HG02678 (cell line): Measurements from ENCODE around the gene CCDC174.
"Not testable (repeated sequence)": the region's sequence is repeated elsewhere in the genome, so short reads cannot be mapped to it uniquely, and the experiment has no call there.

Experiments
- ATAC-seq: cut with Tn5 transposase; IDR thresholded peaks from one replicate; pipeline ENCODE4 v1.9.1; 2021; ENCODE audit warnings: mild to moderate bottlenecking, moderate library complexity; ENCODE audit not compliant: unreplicated experiment

CCDC174 gene

GRCh38 chr3:14651440-14652251 lies at the start of gene CCDC174:
Gene CCDC174, plus strand, starts transcription at chr3:14651762. Its CDS starts 75 bp downstream, at chr3:14651837.
- ATAC-seq: peak; percentile 99

DNA sequence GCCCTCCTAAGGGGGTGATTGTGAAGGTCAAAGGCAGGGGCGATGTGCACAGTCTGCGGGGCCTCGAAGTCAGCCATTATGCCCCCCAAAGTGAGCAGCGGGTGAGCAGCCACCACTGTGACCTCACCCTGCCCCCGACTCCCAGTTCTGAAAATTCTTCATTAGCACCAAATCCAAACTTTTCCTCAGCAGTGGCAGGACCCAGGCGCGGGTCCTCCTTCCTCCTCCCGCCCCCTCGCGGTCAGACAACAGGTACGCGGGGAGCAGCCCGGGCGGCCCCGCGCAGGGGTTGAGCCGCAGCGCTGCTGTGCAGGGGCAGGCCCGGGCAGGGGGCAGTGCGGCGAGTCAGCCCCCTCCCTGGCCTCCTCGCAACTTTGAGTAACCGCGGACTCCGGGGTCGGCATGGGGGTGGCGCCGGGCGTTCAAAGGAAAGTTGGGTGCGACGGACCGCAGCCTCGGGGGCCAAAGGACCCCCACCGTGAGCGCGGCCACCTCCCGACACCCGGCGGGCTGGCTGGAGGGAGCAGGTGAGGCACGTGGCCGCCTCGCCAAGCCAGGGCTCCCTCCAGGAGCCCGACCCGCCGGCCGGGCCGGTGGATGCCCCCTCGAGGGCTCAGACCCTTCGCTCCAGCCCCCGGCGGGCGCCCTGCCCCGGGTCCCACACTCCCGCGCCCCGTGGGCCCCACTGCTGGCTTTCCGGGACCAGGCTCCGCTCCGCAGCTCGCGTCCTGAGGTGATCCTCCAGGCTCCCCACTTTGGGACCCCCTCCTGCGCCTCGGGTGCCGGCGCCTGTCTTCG lies 49.4 kb upstream of the CCDC174 start:
- no peak for ATAC-seq

DNA sequence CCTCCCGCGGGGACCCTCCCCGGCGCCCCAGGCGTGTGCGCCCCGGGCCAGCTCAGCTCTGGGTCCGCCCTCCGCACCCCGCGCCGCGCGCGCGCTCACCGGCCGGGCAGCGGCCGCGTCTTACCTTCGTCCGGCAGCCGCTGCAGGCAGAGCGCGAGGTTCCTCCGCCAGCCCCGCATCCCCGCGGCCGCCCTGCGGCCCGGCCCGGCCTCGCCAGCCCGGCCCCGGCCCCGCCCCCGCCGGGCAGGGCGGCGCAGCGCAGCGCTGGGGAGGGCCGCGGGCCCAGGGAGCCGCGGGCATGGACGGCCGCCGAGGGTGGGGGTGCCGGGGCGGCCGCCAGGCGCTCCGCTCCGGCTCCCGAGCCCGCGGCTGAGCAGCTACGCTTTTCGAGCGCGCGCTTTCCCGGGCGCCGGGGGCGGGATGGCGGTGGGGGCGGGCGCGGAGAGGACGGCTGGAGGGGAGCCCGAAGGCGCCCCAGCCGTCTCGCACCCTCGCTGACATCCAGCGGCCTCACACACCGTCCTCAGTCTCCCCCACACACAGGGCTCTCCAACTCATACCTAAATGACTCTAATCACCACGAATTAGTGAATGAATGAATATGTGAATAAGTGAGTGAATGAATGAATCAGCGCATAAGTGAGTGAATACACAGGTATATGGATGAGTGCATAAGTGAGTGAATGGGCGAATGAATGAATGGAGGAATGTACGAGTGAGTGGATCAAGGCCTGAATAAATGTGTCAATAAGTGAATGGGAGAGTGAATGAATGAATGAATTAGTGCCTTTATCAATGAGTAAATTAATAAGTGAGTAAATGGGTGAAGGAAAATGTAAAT lies 48.5 kb upstream of the CCDC174 start:
- no peak for ATAC-seq

GRCh38 chr3:14605067-14605466 lies 46.5 kb upstream of the CCDC174 start:
- ATAC-seq: no peak

DNA sequence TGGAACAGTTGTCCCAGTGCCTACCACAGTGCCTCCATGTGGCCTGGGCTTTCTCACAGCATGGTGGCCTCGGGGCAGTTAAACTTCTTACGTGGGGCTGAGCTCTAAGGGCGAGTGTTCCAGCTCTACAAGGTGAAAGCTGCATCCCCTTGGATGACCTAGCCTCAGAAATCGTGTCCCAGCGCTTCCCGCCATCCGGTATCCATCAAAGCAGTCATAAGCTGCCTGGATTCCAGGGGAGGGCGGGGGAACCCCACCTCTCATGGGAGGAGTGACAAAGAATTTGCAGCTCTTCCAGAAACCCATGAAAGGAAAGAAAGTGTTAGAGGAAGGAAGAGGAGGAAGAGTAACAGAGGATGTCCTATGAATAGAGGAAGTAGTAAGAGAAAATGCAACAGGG lies 45.8 kb upstream of the CCDC174 start:
- no peak for ATAC-seq

DNA sequence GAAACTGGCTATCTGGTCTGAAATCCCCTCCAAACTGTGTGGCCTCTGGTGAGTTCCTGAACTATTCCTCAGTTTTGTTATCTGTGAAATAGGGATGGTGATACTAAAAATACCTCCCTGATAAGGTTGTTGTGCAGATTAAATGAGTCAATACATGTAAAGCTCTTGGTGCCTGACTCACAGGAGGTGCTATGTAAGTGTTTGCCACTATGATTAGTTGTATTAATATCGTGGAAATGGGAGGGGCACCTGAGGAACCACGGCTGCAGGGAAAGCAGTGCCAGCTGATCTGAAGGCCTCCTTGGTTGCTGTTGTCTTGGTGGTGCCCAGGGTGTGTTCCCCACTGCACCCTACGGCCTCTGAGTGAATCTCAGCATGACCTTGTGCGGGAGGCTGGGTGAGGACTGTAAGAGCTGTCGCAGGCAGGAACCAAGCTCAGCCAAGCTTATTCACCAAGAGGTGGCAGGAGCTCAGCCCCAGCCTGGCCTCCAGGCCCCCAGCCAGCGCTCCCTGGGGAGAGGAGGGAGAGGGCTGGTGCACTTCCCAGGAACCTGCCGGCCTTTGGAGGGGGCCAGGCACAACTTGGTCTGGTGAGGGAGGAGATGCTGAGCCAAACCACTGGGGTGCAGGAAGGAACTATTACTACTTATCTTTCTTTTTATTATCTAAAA lies 44.8 kb upstream of the CCDC174 start:
- no peak for ATAC-seq

DNA sequence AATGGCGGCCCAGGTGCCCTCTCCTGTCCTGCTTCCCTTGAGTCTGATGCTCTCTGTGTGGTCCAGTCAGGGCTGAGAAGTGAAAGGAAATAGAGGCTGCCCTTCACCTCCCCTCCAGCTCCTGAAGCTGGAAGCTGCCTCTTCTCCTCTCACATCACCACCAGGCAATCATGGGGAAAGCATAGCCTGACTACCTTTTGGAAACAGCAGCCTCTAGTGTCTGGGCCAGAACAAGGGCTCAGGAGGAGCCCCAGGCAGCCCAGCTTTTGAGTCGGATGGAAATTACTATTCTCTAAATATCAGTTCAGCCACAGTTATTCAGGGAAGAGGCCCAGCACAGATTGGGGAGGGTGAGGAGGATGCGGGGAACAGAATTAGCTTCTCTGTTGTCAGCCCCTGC lies 43.3 kb upstream of the CCDC174 start:
- ATAC-seq: no peak

GRCh38 chr3:14609058-14609457 lies 42.5 kb upstream of the CCDC174 start:
- not testable (repeated sequence) for ATAC-seq

GRCh38 chr3:14609506-14609905 lies 42.1 kb upstream of the CCDC174 start:
- no peak for ATAC-seq

GRCh38 chr3:14609941-14610340 lies 41.6 kb upstream of the CCDC174 start:
- ATAC-seq: no peak

DNA sequence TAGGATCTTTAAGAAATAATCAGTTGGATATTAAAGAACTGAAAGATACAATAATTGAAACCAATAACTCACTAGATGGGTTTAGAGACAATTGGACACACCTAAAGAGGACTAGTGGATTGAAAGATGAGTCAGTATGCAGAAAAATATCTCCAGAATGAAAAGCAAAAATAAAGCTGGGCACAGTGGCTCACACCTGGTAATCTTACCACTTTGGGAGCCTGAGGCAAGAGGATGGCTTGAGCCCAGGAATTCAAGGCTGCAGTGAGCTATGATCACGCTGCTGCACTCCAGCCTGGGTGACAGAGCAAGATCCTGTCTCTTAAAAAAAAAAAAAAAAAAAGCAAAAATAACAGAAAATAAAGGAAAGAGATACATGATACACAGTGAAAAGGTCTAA lies 37.4 kb upstream of the CCDC174 start:
- no peak for ATAC-seq

DNA sequence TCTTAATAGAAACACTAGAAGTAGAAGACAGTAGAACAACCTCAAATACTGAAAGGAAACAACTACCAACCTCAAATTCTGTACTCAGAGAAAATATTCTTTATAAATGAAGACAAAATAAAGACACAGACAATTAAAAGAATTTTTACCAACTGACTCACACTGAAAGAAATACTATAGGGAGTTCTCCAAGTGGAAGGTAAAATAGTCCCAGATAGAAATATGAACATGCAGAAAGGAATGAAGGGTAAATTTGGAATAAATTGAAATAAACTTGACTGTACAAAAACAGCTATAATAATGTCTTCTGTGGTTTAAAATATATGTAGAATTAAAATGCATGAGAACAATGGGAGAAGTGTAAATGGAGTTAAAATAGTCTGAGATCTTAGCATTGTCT lies 36.7 kb upstream of the CCDC174 start:
- ATAC-seq: no peak

- ATAC-seq: no peak
Measured at GRCh38 chr3:14616606-14617507, 34.7 kb upstream of the CCDC174 start.

- no peak for ATAC-seq
Measured at GRCh38 chr3:14617508-14618023, 34.0 kb upstream of the CCDC174 start.

DNA sequence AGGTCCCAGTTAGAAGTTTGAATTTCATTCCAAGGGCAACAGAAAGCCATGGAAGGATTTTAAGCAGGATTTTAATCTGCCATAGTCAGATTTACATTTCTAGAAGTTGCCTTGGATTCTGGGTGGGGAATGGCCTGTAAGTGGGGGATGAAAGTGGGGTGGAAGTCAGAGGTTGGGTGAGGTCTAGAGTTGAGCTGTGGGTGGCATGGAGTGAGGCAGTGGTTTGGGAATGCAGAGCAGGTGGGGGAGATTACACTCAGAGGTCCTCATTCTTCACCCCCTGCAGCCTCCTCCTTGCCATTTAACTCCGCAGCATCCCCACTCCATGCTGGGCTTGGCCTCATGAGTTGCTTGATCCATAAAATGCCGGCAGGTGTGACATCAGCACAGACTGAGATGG lies 32.0 kb upstream of the CCDC174 start:
- ATAC-seq: no peak

- ATAC-seq: no peak
Measured at GRCh38 chr3:14620512-14620911, 31.1 kb upstream of the CCDC174 start.

- no peak for ATAC-seq
Measured at GRCh38 chr3:14621093-14621492, 30.5 kb upstream of the CCDC174 start.

GRCh38 chr3:14622368-14622767 lies 29.2 kb upstream of the CCDC174 start:
- no peak for ATAC-seq

GRCh38 chr3:14623569-14624051 lies 28.0 kb upstream of the CCDC174 start:
- ATAC-seq: no peak
